Keratinocyte (primary cell): ENCODE data around the gene AP3M1.

Source experiments
- CTCF ChIP-seq, 3 experiments: IDR thresholded peaks in 1 of 3; conservative IDR thresholded peaks in 1 of 3; optimal IDR thresholded peaks in 1 of 3; 2 replicates in 2 of 3; 3 replicates in 1 of 3; pipeline versions ENCODE3 to v1.5.1; 2011; ENCODE audit warnings: low read length in 3 of 3, mild to moderate bottlenecking in 3 of 3, moderate library complexity in 2 of 3, control low read depth in 1 of 3, inconsistent platforms in 1 of 3; ENCODE audit not compliant: insufficient read depth in 2 of 3; ENCODE audit errors: extremely low read depth in 1 of 3
- EZH2 ChIP-seq: IDR thresholded peaks from one replicate; pipeline ENCODE4 v1.6.1; 2012; ENCODE audit warnings: inconsistent platforms, mild to moderate bottlenecking, low read length, moderate library complexity

DNA sequence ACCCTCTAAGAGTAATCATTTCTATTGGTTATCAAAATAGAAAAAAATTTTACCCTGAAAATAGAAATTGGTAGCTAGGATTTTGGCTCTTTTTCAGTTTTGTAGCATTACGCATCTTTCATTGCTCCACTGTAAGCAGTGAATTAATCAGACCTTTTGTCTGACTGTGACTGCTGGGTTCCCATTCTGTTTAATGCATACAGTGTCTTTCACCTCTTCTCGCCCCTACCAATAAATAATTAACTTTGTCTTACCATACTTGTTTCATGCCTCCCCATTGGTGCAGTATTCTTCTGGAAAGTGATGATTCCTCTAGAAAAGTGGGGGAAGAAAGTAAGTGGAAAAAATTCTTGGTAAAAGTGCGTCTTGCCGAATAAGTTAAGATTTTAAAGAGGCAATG, 73.2 kb downstream of the AP3M1 start:
- no peak for TF ChIP-seq CTCF (optimal IDR thresholded peaks at IDR 0.05 in 1 of 3, IDR thresholded peaks at IDR 0.05 in 1 of 3, conservative IDR thresholded peaks at IDR 0.05 in 1 of 3; ENCODE audit: extremely low read depth in 1 of 3, insufficient read depth in 2 of 3, low read length in 3 of 3)
- TF ChIP-seq EZH2: no peak
